Measurements from ENCODE around the gene TENM3.

TENM3 gene

DNA sequence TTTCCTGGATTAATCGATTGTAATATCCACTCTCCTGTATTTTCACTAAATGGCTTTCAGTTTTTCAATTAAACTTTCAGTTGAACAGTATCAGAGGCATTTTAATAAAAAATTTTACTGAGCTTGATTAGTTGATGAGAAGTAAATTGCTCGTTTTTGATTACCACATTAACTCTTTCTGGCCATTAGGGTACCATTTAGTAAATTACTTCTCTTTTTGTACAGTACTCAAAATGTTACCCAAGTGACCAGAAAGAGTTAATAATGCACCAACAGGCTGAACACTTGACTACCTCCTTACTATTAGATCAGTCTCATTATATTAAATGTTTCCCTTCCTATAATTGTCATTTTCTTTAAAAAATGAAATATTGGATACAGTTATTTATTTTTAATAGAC lies 289.2 kb downstream of the TENM3 start:
- DNase-seq = no peak

GRCh38 chr4:182533964-182534363 lies 290.8 kb downstream of the TENM3 start:
- DNase-seq = no peak

- no peak for DNase-seq
Observed at GRCh38 chr4:182536221-182536811, 293.1 kb downstream of the TENM3 start.

- DNase-seq = no peak
Observed at GRCh38 chr4:182537031-182537795, 294.0 kb downstream of the TENM3 start.

DNA sequence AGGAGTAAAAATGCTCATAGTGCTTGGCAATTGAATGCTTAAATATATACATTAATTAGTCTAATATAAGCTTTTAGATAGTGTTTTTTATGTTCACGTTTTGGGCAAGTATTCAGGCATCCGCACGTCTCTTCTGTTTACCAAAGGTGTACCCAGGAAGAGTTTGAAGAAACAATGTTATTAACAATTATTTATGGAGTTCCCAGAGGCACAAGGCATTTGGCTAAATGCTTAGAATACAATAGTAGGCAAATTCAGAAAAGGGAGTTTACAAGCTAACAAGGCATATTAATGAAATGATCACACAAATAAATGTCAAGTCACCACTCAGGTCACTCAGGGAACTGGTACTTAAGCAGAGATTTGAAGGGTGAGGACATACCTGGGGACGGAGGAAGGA lies 294.8 kb downstream of the TENM3 start:
- DNase-seq = no peak

DNA sequence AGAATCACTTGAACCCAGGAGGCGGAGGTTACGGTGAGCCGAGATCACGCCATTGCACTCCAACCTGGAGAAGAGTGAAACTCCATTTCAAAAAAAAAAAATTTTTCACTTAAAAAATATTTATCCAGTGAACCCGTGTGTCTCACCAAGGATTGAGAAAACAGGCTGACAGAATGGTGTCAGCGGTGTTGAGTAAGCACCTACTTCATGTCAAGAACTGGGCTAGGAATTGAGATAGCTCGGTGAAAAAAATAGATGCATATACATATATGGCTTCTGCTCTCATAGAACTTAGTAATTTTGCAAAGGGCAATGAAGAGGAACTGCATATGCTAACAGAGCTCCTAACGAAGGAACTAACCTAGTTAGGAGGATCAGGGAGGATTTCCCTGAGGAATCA lies 297.3 kb downstream of the TENM3 start:
- DNase-seq = no peak

DNA sequence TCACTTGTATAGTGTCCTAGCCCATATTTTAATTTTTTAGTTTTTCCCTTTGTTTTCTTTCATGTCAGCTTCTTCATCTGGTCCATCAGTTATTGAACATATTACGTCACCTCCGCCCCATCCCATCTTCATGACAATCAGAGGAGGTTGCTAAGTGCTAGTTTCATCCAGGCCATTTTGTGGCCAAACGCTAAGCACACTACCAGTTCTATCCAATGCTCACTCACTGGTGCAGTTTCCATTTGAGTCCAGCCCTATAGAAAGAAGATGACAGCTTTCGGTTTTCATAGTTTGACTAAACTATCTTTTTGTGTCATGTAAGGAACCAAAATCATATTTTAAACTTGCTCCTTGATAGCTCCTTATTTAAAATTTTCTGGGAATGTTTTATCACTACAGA lies 304.2 kb downstream of the TENM3 start:
- DNase-seq = no peak

DNA sequence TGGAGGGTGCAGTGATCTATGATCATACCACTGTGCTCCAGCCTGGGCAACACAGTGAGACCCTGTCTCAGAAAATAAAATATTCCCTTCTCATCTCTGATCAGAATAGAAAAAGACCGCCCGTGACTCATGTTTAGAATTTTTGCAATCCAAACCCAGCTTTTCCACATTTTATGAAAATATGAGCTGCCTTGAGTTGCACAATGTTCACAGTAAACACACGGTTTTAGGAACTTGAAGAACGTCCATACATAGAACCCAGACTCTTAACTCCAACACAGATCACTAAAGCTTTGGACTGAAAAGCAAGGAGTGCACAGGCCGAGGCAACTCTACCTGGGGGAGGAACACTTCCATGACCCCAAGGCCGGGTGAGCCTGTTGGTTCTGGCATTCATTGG lies 305.0 kb downstream of the TENM3 start:
- DNase-seq = no peak

DNA sequence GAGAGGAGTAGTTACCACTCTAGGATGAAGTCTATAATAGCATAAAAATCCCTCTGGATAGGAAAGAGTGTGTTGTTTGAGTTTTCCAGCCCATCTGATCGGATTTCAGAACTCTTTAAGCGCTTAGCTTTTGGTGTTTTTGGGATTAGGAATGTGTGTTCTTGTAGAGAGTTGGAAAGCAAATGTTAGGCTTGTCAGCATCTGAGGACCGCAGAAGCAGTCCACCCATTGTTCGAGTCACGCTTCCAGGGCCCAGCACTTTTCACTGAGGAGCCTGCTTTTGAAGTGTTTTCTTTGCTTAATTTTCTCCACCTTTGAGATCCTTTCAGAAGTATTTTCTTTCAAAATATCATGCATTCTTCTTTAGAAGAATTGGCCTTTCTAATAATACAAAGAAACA lies 306.2 kb downstream of the TENM3 start:
- no peak for DNase-seq

- no peak for DNase-seq
Observed at GRCh38 chr4:182552948-182553347, 309.7 kb downstream of the TENM3 start.

DNA sequence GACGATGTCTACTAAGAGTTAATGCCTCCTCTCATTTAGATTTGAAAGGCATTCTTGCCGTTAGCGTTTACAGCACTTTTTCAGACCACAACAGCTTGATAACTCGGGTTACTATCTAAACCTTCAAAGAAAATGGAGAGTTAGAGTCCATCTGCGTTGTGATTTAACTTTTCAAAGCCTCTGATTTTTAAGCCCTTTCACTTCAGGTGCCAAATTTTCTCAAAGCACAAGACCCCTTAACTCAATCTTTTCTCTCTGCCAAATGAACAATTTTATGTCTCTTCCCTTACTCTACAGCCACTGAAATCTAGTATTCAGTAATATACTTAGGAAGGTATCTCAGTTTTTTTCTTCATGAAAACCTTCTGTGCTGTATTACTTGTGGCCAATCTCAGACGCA lies 310.5 kb downstream of the TENM3 start:
- DNase-seq = no peak

DNA sequence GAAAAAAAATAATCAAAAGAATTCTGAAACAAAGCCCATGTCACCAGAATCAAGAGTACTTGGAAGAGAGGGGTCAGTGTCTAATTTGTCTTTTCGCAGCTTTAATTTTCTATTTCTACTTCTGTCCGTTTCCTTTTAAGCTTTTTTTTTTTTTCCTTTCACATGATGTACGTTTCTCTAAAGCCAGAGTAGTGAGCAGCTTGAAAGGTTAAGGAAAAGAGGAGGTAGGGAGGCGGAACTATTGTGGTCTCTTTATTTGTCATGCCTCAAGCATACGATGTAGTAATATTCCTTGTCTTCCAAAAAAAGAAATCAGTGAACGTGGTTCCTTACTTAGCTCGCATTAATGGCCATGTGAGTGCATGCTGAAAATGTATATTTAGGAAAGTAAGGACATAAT lies 311.5 kb downstream of the TENM3 start:
- DNase-seq = no peak

- no peak for DNase-seq
Observed at GRCh38 chr4:182555997-182556418, 312.8 kb downstream of the TENM3 start.

DNA sequence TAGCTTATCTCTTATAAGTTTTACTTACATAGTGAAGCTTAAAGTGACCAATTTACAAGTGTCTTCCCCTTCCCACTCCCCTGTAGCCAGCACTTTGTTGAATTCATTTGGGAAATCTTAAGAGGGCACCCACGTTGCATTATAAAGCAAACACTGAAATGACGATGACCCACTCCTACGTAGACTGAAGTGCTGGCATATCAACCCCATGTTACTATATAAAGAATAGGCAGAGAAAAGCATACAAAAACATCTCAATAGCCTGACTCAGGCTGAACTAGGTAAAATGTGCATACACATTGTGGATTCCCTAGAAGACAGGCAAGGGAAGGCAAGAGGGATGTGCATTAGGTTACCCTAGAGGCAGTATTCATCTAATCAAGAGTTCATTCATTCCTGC lies 313.4 kb downstream of the TENM3 start:
- DNase-seq = no peak

DNA sequence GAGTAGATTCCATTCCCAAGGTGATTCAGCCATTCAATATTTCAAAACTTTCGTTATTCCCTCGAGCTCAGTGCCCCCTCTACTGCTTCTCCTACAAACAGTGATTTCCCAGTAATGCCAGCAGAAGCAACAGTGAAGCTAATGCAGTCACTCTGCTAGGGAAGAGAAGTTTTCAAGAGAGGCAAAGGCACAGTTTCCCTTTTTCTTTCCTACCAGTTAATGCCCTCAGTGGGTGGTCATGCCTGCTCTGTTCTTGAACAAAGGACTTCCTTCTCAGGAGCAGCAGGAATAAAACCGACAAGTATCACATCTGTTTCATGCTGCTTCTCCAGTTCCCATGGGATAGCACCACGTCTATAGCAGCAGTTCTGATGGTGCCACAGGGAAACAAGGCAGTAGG lies 317.2 kb downstream of the TENM3 start:
- DNase-seq = no peak

DNA sequence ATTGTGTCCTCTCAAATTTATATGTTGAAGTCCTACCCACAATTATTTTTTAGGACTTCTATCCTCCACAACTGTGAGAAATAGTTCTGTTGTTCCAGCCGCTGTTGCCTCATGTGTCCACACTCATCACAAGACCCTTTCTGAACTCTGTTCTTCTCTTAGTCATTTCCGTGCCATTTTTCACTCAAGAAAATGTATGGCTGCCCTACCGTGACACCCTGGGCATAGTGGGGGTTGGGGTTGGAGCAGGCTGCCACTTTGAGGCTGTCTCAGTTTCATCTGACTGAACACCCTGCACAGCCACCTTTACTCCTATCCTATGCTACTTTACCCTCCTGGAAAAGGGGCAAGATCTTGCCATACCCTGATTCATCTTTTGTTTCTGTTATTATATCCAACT lies 319.1 kb downstream of the TENM3 start:
- no peak for DNase-seq

DNA sequence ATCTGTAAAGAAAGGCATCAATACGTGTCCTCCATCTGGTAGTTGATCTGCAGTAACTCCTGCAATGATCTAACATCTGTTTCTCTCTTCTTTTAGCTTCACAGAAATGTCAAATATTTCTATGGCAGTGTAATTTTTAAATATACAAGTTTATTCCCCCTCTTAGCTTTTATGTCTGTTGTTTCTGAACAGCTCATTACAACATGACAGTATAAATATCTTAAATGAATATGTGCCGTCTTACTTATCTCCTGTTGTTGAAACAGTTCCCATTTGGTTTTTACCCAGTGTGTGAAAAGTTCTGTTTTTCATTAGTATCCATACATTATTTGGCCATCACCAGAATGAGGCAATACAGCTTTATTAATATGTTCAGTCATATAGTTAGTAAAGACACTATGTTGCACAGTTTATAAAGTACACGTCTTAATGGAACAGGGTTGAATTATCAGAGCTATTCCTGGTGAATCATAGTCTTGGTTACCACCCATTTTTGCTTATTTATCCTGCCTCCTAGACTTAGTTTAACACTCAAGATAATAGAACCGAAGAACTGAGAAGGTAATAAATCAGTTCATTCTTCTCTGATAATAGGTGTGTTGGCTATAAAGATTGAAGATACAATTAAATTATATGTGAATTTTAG lies 321.6 kb downstream of the TENM3 start:
- no peak for DNase-seq

DNA sequence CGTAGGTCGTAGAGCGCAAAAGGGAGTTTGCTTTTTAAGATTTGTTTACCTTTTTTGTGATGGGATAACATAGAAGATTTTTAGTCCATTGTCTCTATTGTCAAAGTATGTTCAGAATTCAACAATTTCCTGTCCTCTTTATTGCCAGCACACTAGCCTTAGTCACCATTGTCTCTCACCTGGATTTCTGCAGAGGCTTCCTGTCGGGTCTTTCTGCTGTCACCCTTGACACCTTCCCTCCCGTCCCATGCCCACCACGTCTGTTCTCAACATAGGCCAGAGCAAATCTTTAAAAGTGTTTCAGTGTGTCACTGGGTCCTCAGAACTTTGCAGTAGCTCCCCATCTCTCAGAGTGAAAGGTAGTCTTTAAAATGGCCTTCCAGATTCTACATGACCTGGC lies 323.9 kb downstream of the TENM3 start:
- no peak for DNase-seq

DNA sequence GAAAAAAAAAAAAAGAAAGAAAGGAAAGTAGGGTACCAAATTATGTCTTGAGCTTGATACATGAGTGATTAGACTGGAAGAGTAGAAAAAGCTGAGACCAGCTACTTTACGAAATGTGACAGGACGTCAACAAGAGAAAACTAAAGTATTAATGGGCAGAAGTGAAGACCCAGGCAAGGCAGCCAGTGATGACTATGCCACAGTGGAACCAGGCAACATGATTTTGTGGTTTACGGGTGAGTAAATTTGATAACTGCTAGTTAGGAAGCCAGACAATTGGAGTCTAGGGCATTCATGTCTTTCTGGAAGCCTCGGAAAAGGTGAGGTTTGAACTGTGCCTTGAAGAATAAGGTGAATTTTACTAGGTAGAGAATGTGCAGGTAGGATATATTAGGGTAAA lies 326.4 kb downstream of the TENM3 start:
- DNase-seq = no peak

- DNase-seq = no peak
Observed at GRCh38 chr4:182574706-182575105, 331.5 kb downstream of the TENM3 start.

GRCh38 chr4:182575225-182575624 lies 332.0 kb downstream of the TENM3 start:
- no peak for DNase-seq

DNA sequence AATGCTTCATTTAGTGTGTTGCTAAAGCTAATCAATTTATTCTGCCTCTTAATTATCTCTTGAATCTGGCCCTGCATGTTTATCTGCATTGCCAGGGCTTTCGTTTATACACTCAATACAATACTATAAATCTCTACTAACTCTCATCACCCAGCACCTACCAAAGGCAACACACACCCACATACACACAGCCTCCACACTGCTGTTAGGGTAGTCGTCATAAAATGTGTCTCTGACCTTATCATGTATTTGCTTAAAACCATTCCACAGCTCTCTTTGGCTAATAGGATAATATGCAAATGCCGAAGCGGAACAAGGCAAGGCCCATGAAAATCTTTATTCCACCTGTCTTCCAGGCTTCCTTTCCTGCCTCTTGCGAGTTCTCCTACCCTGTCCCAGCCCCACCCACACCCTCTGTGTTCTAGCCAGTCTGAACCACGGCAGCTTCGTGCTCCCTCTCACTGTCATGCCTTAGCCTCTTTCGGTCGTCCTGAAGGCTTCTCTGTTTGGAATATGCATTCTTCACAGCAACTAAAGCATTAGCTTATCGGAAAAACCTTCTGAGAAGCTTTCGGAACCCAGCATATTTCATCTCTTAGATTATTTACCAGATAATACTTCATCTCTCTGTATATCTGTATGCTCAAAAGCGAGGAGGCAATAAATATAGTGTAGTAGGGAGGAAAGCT lies 333.5 kb downstream of the TENM3 start:
- DNase-seq = no peak

DNA sequence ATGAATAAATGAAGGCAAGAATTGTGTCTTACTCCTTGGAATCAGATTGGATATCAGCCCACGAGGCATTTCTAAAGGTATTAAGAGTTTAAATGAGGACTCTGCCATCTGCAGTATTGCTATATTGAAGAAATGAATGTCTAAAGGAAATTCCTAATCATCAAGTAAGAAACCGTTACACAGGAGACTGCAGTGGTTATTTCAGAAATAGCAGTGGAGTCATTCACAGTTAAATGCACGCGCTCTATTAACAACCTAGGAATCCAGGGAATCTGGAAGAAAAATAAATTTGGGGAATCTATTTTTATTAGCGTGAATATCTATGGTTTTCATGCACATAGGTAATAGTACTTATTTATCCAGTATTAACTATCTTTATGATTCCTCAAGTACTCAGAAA lies 334.2 kb downstream of the TENM3 start:
- DNase-seq = no peak

GRCh38 chr4:182578402-182578801 lies 335.2 kb downstream of the TENM3 start:
- no peak for DNase-seq
